ENCODE measurements around the gene LUZP1.

The LUZP1 gene

GRCh38 chr1:23084880-23085279, 83.8 kb downstream of the LUZP1 start:
- DNase-seq (ENCODE audit: low spot score), result no peak

GRCh38 chr1:23083714-23084480, 84.8 kb downstream of the LUZP1 start:
- DNase-seq (ENCODE audit: low spot score), result no peak

GRCh38 chr1:23081376-23081775, 87.3 kb downstream of the LUZP1 start:
- DNase-seq (ENCODE audit: low spot score), result no peak

- DNase-seq (ENCODE audit: low spot score), result no peak
Observed at GRCh38 chr1:23080885-23081284, 87.8 kb downstream of the LUZP1 start.

GRCh38 chr1:23079025-23079424, 89.6 kb downstream of the LUZP1 start:
- no peak for DNase-seq (ENCODE audit: low spot score)

GRCh38 chr1:23074012-23074411, 94.6 kb downstream of the LUZP1 start:
- no peak for DNase-seq (ENCODE audit: low spot score)

- DNase-seq (ENCODE audit: low spot score), result no peak
Observed at GRCh38 chr1:23069675-23070074, 99.0 kb downstream of the LUZP1 start.

- no peak for DNase-seq (ENCODE audit: low spot score)
Observed at GRCh38 chr1:23069149-23069548, 99.5 kb downstream of the LUZP1 start.

- no peak for DNase-seq (ENCODE audit: low spot score)
Observed at GRCh38 chr1:23066075-23066474, 102.6 kb downstream of the LUZP1 start.

- DNase-seq (ENCODE audit: low spot score), result no peak
Observed at GRCh38 chr1:23065385-23065784, 103.3 kb downstream of the LUZP1 start.

GRCh38 chr1:23062271-23062670, 106.4 kb downstream of the LUZP1 start:
- DNase-seq (ENCODE audit: low spot score), result no peak

- DNase-seq (ENCODE audit: low spot score), result no peak
Observed at GRCh38 chr1:23057301-23057700, 111.4 kb downstream of the LUZP1 start.

GRCh38 chr1:23051290-23051909, 117.3 kb downstream of the LUZP1 start:
- DNase-seq (ENCODE audit: low spot score), result no peak

GRCh38 chr1:23050201-23050600, 118.5 kb downstream of the LUZP1 start:
- no peak for DNase-seq (ENCODE audit: low spot score)

GRCh38 chr1:23044035-23044434, 124.6 kb downstream of the LUZP1 start:
- no peak for DNase-seq (ENCODE audit: low spot score)

GRCh38 chr1:23040509-23040908, 128.1 kb downstream of the LUZP1 start:
- no peak for DNase-seq (ENCODE audit: low spot score)

- DNase-seq (ENCODE audit: low spot score), result no peak
Observed at GRCh38 chr1:23039308-23039826, 129.3 kb downstream of the LUZP1 start.

- no peak for DNase-seq (ENCODE audit: low spot score)
Observed at GRCh38 chr1:23037081-23037740, 131.4 kb downstream of the LUZP1 start.

- no peak for DNase-seq (ENCODE audit: low spot score)
Observed at GRCh38 chr1:23035823-23036452, 132.7 kb downstream of the LUZP1 start.
